Activated CD4-positive, alpha-beta T cell treated with anti-CD3 and anti-CD28 coated beads, Interleukin-2, Interleukin-6, amounts not matched to agents 100 ng/mL and 50 ng/mL, durations not matched to agents 16 hours and 8 hours (primary cell): ENCODE measurements around the gene NME5.

Experiments
- DNase-seq: peaks from one replicate; pipeline ENCODE4 v3.0.0-alpha.2; 2020

Gene NME5

DNA sequence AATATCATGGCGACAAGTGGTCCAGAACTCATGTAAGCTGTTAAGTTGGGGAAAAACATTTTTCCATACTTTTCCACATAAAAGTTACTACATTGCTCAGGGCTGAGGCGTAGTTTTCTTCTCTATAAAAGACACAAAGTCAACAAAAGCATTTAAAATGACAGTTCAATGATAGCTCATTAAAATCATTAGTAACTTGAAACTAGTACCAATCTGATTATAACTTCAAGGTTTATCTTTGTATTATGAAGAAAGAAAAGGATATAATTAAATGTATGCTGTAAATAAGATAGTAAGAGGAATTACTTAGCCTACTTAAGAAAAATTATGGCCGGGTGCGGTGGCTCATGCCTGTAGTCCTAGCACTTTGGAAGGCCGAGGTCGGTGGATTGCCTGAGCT, 9.9 kb downstream of the NME5 start:
- no peak for DNase-seq

DNA sequence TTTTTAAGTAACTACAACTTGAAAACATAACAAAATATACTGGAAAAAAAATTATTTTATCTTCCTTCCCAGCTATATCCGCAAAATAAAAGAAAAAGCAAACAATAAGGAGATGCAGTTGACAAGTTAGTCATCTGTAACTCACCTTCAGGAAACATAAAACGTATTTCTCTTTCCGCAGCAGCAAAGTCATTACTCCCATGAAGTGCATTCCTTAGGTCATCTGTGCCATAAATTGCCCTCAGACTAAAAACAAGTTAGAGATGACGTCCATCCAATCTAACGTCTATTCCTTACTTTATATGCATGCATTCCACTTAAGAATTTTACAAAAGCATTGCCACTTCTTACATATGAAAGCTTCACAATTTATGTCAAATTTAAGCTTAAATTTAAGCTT, 10.9 kb downstream of the NME5 start:
- DNase-seq, result no peak

DNA sequence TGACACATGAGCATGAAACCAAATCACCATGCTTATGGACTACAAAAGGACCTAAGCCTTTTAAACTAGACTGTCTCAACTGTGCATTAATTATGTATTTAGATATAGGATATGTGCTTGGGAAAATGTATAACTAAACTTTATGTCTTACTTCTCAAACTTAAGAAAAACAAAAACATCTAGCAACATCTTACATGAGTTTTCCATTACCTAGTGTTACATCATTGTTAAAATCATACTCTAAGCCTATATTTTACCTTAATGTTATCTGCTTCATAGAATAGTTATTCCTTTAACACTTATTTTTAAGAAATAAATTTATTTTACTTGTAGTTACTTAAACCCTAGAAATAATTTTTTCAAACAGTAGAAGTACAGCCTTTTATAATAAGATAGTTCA, 24.0 kb downstream of the NME5 start:
- no peak for DNase-seq

DNA sequence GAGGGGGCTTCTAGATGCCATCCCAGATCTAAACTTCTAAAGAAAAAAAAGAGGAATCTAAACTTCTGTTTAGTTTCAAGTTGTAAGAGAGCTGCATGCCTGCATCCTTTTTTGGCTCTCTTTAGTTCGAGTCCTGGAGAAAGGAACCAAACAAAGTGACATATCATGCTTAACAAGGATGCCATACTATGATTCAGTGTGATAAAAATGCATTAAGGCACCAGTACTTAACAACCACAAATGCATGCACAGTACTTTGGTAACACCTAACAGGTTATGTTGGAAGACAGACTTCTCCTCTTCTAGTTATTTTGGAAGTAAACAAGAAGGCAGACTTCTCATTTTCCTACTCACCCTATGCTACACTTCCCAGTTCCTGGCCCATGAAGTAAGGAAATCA, 27.3 kb downstream of the NME5 start:
- DNase-seq, result no peak

DNA sequence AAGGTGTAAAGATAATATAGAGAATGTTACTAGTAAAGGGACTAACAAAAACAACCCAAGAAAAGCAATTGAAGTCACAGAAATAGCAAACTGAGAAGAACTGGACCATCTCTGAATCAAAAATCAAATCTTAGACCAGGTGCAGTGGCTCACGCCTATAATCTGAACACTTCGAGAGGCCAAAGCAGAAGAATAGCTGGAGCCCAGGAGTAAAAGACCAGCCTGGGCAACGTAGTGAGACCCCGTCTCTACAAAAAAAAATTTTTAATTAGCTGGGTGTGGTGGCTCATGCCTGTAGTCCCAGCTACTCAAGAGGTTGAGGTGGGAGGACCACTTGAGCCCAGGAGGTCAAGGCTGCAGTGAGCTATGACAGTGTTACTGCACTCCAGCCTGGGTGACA, 28.0 kb downstream of the NME5 start:
- no peak for DNase-seq

DNA sequence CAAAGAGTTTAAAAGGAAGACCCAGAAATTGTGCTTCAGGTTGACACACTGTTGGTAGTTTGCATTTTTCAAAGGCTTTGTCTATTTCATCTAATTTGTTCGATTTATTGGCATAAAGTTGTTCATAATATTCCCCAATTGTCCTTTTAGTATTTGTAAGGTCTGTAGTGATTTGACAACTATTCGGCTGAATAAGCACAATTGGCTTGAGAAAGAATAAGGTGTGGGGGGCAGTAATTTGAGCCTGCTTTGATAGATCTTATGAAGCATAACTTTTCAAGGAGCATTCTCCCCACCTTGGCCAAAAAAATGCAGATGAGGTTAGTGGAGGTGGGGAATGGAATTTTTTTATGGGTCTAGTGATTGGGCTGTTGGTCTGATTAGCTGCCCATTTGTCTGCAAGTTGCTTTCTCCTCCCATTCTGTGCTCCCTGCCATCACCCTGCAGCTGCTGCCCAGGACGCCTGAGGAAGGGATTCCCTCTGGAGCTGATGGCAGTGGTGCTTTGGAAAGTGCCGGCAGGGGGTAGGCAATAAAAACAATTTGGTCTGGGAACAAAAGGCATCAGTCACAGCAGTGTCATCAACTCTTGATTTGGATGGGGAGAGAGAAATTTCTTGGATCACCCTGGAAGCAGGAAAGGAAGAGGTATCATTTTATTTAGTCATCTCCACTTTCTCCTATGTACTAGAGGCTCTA, 28.8 kb downstream of the NME5 start:
- no peak for DNase-seq

DNA sequence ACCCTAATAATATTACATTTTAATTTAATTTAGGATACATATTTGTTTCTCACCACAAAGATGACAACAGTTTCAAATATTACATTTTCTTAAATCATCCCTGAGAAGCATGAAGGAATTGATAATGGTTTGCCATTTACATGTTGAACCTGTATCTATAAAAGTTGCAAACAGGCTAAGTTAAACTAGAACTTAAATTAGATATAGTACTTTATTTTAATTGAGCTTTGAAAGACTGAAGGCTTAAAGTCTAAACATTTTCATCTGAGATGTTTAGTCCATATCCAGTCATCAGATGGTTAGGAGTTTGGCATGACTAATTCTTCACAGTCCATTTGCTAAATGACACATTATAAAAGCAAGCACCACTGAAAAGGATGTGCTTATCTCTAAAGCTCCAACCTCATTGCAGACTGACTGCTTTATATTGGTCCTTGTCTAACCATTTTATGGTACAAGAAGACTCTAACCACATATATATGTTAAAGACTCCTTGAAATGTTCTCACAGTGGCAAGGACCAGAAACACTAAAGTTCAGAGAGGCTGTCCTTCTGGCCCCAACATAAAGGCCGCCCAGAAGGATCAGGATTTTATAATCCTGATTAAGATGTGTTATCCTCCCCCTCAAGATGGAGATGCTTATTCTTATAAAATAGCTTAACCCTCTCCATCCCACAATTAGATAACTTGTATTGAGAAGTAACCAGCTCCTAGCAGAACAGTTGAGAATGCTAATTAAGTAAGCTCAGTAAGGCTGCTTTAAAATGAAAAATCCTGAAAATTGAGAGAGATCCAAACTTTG, 29.6 kb downstream of the NME5 start:
- DNase-seq, result no peak

DNA sequence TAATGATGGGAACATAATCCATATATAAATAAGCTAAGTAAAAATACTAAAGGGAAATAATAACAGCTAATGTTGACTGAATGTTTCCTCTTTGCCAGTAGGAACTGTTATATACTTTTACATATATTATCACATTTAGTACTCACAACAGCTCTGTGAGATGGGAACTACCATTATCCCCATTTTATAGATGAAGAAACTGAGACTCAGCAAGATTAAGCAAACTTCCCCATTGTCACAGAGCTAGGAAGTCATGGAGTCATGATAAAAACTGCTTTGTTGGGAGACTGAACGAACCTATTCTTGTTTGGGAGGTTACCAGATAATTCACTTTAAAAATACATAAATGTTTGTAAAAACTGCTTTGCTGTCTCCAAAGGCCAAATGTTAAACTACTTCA, 32.0 kb downstream of the NME5 start:
- no peak for DNase-seq

DNA sequence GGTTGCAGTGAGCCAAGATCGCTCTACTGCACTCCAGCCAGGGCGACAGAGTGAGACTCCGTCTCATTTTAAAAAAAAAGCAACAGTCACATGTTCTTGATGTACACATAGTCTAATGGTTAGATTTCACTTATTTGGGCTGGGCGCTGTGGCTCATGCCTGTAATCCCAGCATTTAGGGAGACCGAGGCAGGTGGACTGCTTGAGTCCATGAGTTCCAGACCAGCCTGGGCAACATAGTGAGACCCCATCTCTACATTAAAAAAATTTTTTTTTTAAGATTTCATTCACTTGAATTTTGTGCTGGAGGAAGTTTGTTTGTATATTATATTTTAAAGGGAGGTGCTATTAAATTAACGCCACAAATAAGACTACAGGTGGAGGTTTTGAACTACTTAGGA, 33.5 kb downstream of the NME5 start:
- DNase-seq, result no peak

DNA sequence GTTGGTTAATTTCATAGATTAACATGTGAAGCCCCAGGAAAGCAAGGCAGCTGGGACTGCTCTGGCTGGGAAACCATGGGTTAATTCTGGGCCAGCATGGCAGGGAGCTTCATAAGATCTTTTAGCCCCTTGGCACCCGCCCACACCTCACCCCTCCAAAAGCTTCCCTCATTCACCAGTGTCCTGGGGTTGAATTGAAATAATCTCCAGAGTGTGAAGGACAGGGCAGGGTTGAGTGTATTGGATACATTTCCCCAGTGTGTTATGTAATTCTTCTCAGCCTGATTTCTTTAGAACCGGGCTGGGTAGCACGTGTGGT, 36.0 kb downstream of the NME5 start:
- DNase-seq, result no peak

DNA sequence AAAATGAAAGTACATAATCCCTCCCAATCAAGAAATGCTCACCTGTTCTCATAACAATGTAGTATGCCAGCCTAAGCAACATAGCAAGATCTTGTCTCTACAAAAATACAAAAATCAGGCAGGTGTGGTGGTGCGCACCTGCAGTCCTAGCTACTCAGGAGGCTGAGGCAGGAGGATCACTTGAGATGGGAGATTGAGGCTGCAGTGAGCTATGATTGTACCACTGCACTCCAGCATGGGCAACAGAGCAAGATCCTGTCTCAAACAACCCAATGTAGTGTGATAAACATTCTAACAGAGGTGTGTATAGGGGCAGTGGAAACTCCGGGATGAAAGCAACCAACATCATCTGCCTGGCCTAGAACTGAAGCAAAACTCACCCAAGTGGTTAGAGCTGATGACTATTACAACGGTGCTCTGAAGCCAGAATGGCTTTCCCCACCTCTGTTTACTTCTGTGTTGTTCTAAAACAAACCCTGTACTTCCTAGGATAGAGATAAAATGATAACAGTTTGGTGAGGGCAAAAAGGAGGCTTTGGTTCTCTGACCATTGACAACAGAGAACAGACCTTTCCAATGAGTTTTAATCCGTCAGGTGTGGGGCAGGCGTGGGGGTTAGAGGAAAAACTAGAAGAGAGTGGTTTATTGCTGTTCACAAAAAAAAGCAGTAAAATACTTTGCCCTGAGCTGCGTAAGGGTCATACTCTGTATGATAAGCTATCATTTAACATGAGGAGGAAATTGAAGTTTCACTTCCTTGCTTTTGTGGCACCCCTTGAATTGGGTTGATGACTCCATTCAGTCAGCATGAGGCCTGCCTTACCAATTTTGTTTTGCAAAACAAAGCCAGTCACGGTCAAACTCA, 36.5 kb downstream of the NME5 start:
- DNase-seq, result no peak

DNA sequence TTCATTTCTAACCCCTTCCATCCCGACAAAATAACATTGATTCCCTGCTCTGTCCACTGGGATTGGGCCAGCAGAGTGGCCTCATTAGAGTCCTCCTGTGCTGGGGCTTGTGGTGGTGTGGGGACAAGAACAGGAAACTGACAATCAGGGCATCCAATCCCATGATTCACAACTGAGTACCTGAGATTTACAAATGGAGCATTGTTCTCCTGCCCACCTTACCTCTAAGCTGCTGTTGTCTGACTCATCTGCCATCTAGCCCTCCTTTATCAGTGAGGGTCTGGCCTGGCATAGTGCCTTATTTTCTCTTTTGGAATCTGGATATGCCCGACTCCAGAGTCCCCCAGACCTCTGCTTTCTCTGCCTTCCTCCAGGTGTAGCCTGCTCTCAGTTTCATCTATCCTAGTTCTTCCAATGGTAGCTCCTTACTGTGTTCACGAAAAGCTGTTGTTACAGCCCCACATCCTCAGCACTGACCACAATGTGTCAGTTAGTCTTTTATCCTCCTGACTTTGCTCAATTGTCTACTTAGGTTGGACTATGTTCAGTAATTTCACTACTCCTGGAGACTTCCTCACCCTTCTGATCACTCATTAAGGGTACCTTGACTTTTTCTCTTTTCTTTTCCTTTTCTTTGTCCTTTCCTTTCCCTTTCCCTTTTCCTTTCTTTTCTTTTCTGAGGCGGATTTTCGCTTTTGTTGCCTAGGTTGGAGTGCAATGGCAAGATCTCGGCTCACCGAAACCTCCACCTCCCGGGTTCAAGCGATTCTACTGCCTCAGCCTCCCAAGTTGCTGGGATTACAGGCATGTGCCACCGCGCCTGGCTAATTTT, 42.0 kb downstream of the NME5 start:
- peak; percentile 45 for DNase-seq

DNA sequence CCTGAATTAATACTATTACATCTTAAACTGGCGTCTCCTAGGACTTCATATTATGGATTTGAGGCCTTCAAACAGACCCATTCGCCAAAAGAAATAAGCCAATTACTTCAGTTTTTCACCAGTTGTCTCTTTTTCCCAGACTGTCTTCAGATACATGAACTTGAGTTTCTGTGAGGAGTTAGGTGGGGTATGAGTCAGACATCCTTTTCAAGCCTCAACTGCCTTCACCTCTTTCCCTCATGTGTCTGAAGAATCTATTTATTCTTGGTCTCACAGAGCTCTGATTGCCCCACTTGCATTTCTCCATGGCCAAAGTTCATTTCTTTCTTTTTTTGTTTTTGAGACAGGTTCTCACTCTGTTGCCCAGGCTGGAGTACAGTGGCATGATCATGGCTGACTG, 42.9 kb downstream of the NME5 start:
- DNase-seq, result peak; percentile 36

DNA sequence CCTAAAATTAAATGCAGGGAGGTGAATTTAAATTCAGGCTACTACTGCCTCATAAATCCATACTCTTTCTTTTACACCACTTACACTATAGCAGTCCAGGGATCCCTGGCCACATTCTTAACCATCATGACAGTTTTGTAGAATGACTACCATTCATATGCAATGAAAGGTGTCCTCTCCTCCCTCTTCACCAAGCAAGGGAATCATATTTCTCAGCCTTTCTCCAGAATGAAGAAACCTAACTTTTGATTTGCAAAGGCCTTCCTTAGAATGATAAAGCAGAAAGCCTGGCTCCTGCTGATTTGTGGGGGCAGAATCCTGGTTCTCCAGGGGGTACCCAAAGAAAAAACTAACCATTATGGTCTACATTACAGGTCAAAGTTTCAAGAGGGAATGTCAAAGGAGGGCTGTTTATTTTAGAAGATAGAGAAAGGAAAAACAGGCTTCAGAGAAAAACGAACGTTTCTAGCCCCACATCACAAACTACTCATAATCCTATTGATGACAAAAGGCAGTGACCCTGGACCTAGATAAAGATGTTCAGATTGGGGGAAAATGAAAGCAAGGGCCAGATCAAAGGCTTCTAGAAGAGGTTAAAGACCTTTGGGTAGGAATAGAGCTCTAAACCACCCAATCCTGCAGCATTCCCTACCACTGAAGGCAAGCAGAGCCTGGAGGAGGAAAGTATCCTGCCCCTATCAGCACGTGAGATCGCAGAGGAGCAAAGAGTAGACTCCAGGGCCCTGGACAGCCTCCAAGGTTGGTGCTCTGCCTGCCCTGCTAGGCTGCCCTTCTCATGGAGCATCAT, 43.9 kb downstream of the NME5 start:
- DNase-seq, result no peak

DNA sequence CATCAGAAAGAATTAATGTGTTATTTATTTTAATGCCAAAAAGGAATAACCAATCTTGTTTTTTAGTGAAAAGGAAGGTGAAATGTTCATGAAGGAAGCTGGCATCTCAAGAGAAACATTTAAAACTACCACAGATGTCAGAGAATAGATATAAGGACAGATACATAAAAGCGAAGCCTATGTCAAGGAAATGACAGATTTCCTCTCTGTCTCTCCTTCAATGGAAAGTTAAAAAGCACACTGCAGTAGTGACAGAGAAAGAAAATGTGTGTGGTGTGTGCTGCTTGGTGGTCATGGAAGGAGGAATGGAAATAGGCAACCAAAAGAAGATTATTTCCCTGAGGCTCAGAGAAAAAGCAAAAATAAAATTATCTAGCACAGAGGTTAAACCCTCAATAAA, 46.2 kb downstream of the NME5 start:
- DNase-seq, result no peak

DNA sequence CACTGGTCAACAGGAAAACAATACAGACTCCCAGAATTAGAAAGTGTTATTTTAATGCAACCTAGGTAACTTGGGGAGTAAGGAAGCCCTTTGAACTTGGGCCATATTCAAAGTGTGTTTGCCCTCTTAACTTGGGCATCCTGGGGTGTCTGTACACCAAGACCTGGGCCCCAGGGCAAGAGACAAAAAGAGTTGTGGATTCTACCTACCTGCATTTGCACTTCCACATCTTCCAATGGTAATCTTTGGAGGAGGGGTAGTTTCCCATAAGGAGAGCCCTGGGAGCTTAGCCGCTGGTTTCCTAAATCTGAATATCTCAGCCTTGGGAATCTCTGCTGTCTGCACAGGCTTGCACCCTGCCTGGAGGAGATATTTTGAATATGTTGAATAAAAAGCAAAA, 46.9 kb downstream of the NME5 start:
- DNase-seq, result no peak

DNA sequence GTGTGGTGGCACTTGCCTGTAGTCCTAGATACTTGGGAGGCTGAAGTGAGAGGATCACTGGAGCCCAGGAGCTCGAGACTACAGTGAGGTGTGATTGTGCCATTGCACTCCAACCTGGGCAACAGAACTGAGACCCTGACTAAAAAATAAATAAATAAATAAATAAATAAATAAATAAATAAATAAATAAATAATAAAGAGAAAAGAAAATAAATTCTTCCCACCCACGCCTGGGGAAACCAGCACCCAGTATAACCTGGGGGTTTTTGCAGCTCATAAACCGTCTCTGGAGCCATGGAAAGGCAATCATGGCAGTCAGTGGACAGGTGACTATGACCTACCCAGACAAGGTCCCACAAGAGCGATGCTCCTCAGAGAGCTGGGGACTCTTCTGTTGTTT, 47.5 kb downstream of the NME5 start:
- DNase-seq, result no peak

DNA sequence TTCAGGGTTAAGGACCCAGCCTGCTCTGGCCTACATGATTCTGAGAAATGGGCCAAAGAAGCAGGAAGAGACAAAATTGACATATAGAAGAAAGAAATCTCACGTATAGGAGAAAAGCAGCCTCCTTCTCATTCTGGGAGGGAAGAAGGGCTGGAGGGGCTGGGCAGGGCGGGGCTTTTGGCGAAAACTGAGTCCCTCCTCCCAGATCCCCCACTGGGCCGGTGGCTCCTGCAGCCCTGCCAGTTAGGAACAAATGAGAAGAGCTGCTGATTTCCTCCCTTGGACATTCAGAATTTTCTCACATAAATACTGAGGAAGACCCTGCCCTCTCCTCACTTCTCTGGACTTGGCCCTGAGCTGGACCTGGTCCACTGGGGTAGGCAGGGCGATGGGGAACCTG, 55.5 kb downstream of the NME5 start, which contains the start of gene WNT8A:
WNT8A (plus strand) TSS at position 332 of the 400 bp plus-strand sequence. CDS start 95 bp downstream, outside the sequence.
- no peak for DNase-seq

DNA sequence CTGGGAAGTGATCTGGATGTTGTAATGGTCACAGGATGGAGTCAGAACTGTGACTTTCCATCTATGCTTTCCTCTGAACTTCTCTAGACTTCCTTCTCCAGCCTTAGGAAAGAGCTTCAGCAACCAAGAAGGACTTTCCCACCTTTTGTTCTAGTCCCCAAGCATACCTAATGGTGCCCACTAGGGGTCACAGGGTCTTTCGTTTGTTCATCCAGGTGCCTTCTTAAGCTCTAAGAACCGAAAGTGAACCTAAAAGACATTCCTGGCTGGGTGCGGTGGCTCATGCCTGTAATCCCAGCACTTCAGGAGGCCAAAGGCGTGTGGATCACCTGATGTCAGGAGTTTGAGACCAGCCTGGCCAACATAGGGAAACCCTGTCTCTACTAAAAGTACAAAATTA, 57.2 kb downstream of the NME5 start:
- no peak for DNase-seq

DNA sequence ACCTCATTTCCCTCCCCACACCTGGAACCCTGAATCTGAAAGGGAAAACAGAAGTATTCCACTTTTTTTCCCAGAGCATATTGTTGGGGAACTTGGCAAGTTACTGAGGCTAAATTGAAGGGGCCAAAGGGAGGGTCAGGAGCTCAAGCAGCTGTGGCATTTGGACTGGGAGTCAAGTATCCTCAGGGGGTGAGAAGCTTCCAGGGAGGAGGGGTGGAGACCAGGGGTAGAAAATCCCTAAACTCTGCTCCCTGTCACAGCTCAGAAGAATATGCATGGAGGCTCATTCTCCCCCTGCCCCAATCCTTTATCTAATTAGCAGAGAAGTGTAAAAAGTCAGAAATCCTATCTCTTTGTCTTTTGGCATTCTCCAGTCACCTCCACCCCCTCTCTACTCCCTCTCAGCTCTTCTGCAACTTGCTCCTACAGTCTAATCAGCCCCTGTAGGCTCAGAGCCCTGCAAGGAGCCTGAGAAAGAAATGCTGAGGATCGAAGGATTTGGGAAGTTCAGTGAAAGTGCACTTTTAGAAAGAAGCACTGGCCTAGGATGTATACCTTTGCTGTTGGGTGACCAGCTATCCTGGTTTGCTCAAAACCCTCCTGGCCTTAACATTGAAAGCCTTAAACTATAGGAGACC, 61.1 kb downstream of the NME5 start:
- DNase-seq, result no peak

DNA sequence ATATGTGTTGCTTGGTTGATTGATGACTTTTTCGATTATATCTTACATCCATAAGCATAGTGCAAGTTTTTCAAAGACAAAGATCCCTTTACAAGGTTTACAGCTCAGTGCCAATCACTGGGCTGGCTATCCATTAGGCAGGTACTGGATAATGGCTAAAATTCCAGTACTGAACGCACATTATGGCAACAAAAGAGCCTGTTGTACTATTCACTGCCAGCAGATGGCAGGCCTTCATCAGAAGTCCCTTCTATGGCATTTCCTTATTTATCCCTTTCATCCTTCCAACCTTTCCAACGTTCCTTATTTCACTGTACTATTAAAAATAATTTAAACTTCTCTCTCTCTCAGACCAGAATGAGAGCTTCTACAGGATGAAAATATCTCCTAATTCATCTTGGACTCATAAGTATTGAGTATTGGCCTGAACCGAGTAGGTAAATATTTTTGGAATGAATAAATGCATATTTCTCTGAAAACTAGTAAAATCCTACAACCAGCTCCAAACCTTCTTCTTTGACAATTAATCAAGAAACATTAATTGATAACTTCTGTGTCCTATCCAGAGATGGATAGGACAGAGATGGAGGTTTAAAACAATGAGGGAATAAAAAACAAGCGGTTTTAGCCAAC, 62.0 kb downstream of the NME5 start:
- DNase-seq, result peak; percentile 62
